Measurements from ENCODE around the gene QARS1. TPM values are rescaled to one million over a fixed set of nuclear protein-coding genes. Genes with fewer than 3 reads are reported as not detected.
A peak's percentile ranks its signal among the peaks of the same experiment; 100 is the strongest.

QARS1 gene
- polyA plus RNA-seq, 3 donors = 142 to 326 (median 142) TPM

DNA sequence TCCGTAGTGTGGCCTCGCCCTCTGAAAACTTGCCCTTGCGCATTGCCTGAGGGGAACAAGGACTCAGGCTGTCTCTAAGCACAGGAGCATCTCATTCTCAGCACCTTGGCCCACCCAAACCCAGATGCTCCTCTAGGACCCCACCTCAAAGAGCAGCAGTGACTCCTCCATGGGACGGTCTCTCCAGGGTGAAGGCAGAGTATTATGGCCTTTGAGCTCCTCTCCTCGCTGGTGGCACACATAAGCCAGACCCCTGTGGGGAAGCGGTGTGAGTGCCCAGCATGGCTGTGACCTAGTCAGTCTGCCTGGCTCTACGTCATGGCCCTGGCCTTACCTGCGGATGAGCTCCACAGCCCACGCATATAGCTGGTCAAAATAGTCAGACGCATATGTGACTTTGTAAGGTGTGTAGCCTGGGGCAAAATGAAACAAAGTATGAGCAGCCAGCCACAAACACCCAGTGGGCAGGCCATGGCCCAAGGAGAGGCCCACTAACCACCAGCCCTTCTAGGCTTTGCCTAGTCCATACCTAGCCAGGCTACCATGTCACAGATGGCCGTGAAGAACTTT, 4.4 kb downstream of the QARS1 start:
- no peak overlapping the region for H3K9ac ChIP-seq (ENCODE audit: insufficient read depth, low read length, poor library complexity, severe bottlenecking)
- DNase-seq = no peak
- H3K36me3 Mint-ChIP-seq = peaks cover 58 to 63% of the 10 kb centered on the region in 2 donors
- H3K79me2 ChIP-seq (ENCODE audit: insufficient read depth, low read length) = peaks cover 21% of the 10 kb centered on the region
- H3K4me3 ChIP-seq (replicated peaks in 1 of 3; ENCODE audit: low read depth in 2 of 3, low read length in 3 of 3) = no peak overlapping the region
- H3K36me3 ChIP-seq (replicated peaks in 1 of 2; ENCODE audit: control insufficient read depth in 1 of 2, insufficient read depth in 2 of 2, low read length in 2 of 2) = peaks cover 54 to 72% of the 10 kb centered on the region in 2 donors
- no peak overlapping the region for H3K27ac Mint-ChIP-seq
- WGBS (ENCODE audit: insufficient coverage) = 100% methylated on average over 9 of the region's 11 CpGs
- peaks cover 19% of the 10 kb centered on the region for H3K4me1 Mint-ChIP-seq
- H2AFZ ChIP-seq (ENCODE audit: insufficient read depth, low read depth, low read length, poor library complexity, severe bottlenecking) = no peak overlapping the region
- no peak for TF ChIP-seq CTCF (IDR thresholded peaks at IDR 0.05)
- H3K9me3 Mint-ChIP-seq = peaks cover 0 to 3% (median 0%) of the 10 kb centered on the region in 7 donors
- H3K4me2 ChIP-seq (replicated peaks; ENCODE audit: extremely low read depth, low read length, poor library complexity, severe bottlenecking) = no peak overlapping the region
- peaks cover 13 to 21% of the 10 kb centered on the region in 2 donors for H3K4me1 ChIP-seq (ENCODE audit: control insufficient read depth in 1 of 2, insufficient read depth in 2 of 2, low read length in 2 of 2)
- no peaks in the 10 kb centered on the region for H3K27me3 ChIP-seq (ENCODE audit: control insufficient read depth in 2 of 2, insufficient read depth in 2 of 2, low read length in 2 of 2)
- H3K4me3 Mint-ChIP-seq = no peak overlapping the region
- peaks cover 0 to 2% (median 1%) of the 10 kb centered on the region in 3 donors for H3K27me3 Mint-ChIP-seq (ENCODE audit: low read depth in 3 of 3)
- intact Hi-C loops (cut with micrococcal nuclease) = no loop called here
- H3K9me3 ChIP-seq (replicated peaks in 1 of 2; ENCODE audit: control insufficient read depth in 1 of 2, insufficient read depth in 1 of 2, low read length in 2 of 2) = no peaks in the 10 kb centered on the region
- no peaks in the 10 kb centered on the region for H4K20me1 ChIP-seq (ENCODE audit: insufficient read depth, low read length)
- no peak overlapping the region for H3K27ac ChIP-seq (ENCODE audit: low read depth in 1 of 2, low read length in 2 of 2)

GRCh38 chr3:49098910-49099630, 5.5 kb downstream of the QARS1 start:
- H3K9me3 Mint-ChIP-seq = peaks cover 0 to 3% (median 0%) of the 10 kb centered on the region in 7 donors
- Histone ChIP-seq H4K20me1 (ENCODE audit: insufficient read depth, low read length) (no peaks in the 10 kb centered on the region), H3K4me3 (replicated peaks in 1 of 3; ENCODE audit: low read depth in 2 of 3, low read length in 3 of 3) (no peak overlapping the region), H3K4me2 (replicated peaks; ENCODE audit: extremely low read depth, low read length, poor library complexity, severe bottlenecking) (no peak overlapping the region), H3K4me1 (ENCODE audit: control insufficient read depth in 1 of 2, insufficient read depth in 2 of 2, low read length in 2 of 2) (peaks cover 15 to 20% of the 10 kb centered on the region in 2 donors), H3K9me3 (replicated peaks in 1 of 2; ENCODE audit: control insufficient read depth in 1 of 2, insufficient read depth in 1 of 2, low read length in 2 of 2) (no peaks in the 10 kb centered on the region), H3K27ac (ENCODE audit: low read depth in 1 of 2, low read length in 2 of 2) (no peak overlapping the region), H3K27me3 (ENCODE audit: control insufficient read depth in 2 of 2, insufficient read depth in 2 of 2, low read length in 2 of 2) (no peaks in the 10 kb centered on the region), H2AFZ (ENCODE audit: insufficient read depth, low read depth, low read length, poor library complexity, severe bottlenecking) (no peak overlapping the region), H3K36me3 (replicated peaks in 1 of 2; ENCODE audit: control insufficient read depth in 1 of 2, insufficient read depth in 2 of 2, low read length in 2 of 2) (peaks cover 54 to 72% of the 10 kb centered on the region in 2 donors), H3K79me2 (ENCODE audit: insufficient read depth, low read length) (peaks cover 12% of the 10 kb centered on the region), H3K9ac (ENCODE audit: insufficient read depth, low read length, poor library complexity, severe bottlenecking) (no peak overlapping the region)
- H3K4me3 Mint-ChIP-seq = no peak overlapping the region
- no peak for DNase-seq
- no peak for TF ChIP-seq CTCF (IDR thresholded peaks at IDR 0.05)
- 95% methylated on average over 6 of the region's 13 CpGs for WGBS (ENCODE audit: insufficient coverage)
- H3K27me3 Mint-ChIP-seq (ENCODE audit: low read depth in 3 of 3) = peaks cover 0 to 1% (median under 1%) of the 10 kb centered on the region in 3 donors
- H3K4me1 Mint-ChIP-seq = peaks cover 17% of the 10 kb centered on the region
- H3K36me3 Mint-ChIP-seq = peaks cover 58 to 63% of the 10 kb centered on the region in 2 donors
- intact Hi-C loops (cut with micrococcal nuclease) = loop anchor here in 1 of 2 donors (5.0 kb wide), 1 partner anchor 67 kb away; no protein-coding TSS in a partner anchor
- H3K27ac Mint-ChIP-seq = peak overlapping the region in 1 of 7 donors; percentile 10

Data from CD14-positive monocyte (primary cell).